ENCODE data around the gene ZCCHC10.
A peak's percentile ranks its signal among the peaks of the same experiment; 100 is the strongest.

DNA sequence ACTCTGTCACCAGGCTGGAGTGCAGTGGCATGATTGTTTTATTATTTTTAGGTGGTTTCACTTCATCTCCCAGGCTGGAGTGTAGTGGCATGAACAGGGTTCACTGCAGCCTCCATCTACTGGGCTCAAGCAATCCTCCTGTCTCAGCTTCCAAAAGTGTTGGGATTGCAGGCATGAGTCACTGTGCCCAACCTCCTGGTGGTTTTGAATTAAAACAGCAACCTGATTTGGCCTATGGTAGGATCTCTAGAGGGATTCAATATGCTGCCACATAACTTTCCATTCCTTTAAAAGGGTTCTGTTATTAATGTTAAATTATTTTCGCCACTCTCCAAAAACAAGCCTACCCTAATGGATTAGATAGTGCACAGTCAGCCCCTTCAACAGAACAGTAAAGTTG is 15.6 kb upstream of the ZCCHC10 start:
- TF ChIP-seq CTCF (conservative IDR thresholded peaks at IDR 0.05; ENCODE audit: low read depth, low read length) (0 out of 2 replicates have a peak, but pooled peaks have one; percentile 5), RFX5 (IDR thresholded peaks at IDR 0.05; ENCODE audit: low read depth, low read length) (no peak), MAFK (IDR thresholded peaks at IDR 0.05; ENCODE audit: low read depth, low read length) (no peak), SMC3 (IDR thresholded peaks at IDR 0.05; ENCODE audit: low read depth, low read length) (no peak), POLR2A (IDR thresholded peaks at IDR 0.05; ENCODE audit: low read depth, low read length) (no peak), CEBPB (IDR thresholded peaks at IDR 0.05; ENCODE audit: low read depth, low read length) (no peak), USF2 (IDR thresholded peaks at IDR 0.05; ENCODE audit: low read depth, low read length) (no peak), MXI1 (IDR thresholded peaks at IDR 0.05; ENCODE audit: borderline replicate concordance, low read depth, low read length) (no peak), RAD21 (IDR thresholded peaks at IDR 0.05; ENCODE audit: low read length) (no peak), BHLHE40 (IDR thresholded peaks at IDR 0.05; ENCODE audit: low read depth, low read length) (no peak), RCOR1 (IDR thresholded peaks at IDR 0.05; ENCODE audit: insufficient replicate concordance, low read length) (no peak), NFE2L2 (IDR thresholded peaks at IDR 0.05; ENCODE audit: low read depth, low read length) (no peak)
- TF ChIP-seq, protein P1, sequence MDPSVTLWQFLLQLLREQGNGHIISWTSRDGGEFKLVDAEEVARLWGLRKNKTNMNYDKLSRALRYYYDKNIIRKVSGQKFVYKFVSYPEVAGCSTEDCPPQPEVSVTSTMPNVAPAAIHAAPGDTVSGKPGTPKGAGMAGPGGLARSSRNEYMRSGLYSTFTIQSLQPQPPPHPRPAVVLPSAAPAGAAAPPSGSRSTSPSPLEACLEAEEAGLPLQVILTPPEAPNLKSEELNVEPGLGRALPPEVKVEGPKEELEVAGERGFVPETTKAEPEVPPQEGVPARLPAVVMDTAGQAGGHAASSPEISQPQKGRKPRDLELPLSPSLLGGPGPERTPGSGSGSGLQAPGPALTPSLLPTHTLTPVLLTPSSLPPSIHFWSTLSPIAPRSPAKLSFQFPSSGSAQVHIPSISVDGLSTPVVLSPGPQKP (IDR thresholded peaks at IDR 0.05; ENCODE audit: borderline replicate concordance, low read depth, low read length) = no peak
